Hematopoietic multipotent progenitor cell treated with erythropoietin and hydrocortisone succinate and interleukin-3 and kit ligand, for 17 days (in vitro differentiated cells): Measurements from ENCODE around the gene NPR2.

Source experiments
- DNase-seq: peaks from one replicate; pipeline ENCODE4 v3.0.0-alpha.2; 2015; ENCODE audit warnings: low spot score

NPR2 gene

DNA sequence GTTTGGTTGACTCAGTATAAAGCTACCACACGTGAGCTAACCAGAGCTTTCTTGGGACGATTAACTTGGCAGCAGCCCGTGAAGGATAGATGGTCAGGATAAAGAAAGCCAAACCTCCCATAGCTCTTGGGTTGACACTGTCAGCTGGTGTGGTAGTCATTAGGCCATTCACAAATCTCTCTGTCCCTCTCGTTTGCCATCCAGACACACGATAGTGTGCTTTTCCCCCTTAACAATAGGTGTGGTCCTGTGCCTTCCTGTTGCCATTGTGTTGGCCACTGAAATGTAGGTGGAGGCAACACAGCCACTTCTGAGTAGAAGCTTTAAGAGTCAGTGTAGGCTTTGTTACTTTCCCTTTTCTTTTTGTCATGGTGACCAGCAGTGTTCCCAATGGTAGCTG is 67.1 kb downstream of the NPR2 start:
- DNase-seq: no peak
